Caki2 (cell line): ENCODE data around the gene CLEC20A. TPM values are rescaled to one million over a fixed set of nuclear protein-coding genes. Genes with fewer than 3 reads are reported as not detected.
A peak's percentile ranks its signal among the peaks of the same experiment; 100 is the strongest.
"Not testable (repeated sequence)": the region's sequence is repeated elsewhere in the genome, so short reads cannot be mapped to it uniquely, and the experiment has no call there.

Experiments
- DNase-seq: peaks from one replicate; pipeline ENCODE4 v3.0.0-alpha.2; 2015; ENCODE audit warnings: low read depth
- in situ Hi-C: cut with HindIII; loops from 2 replicates; pipeline ENCODE4 v1.10.0; 2016; ENCODE audit warnings: low sequenced_read_pairs, low pct_unique_long_range_greater_than_20kb, mixed read lengths
- total RNA-seq: library from RNA; depleted of rRNA; stranded (reverse); fragments of >200 nt; shearing (Covaris generic); gene quantifications from 2 replicates; pipeline ENCODE4 v1.2.3, GENCODE V29; 2014; ENCODE audit warnings: low replicate concordance

CLEC20A gene
- total RNA-seq, 1 experiment from 2014 or later = not detected

- no peak for DNase-seq
- in situ Hi-C loops = no loop called here
Observed at GRCh38 chr1:178504286-178504685, 7.5 kb upstream of the CLEC20A start.

- DNase-seq = no peak
- in situ Hi-C loops = no loop called here
Observed at GRCh38 chr1:178503849-178504248, 7.1 kb upstream of the CLEC20A start.

GRCh38 chr1:178503316-178503715 is 6.6 kb upstream of the CLEC20A start:
- in situ Hi-C loops, DNase-seq: not testable (repeated sequence)

- in situ Hi-C loops = no loop called here
- DNase-seq = no peak
Observed at GRCh38 chr1:178502856-178503255, 6.1 kb upstream of the CLEC20A start.

GRCh38 chr1:178502330-178502714 is 5.6 kb upstream of the CLEC20A start:
- DNase-seq = no peak
- in situ Hi-C loops = no loop called here

- in situ Hi-C loops = no loop called here
- peak; percentile 33 for DNase-seq
Observed at GRCh38 chr1:178501705-178502329, 5.1 kb upstream of the CLEC20A start.

GRCh38 chr1:178500936-178501554 is 4.3 kb upstream of the CLEC20A start:
- in situ Hi-C loops = no loop called here
- no peak for DNase-seq

GRCh38 chr1:178500091-178500770 is 3.5 kb upstream of the CLEC20A start:
- in situ Hi-C loops = no loop called here
- DNase-seq = no peak

- in situ Hi-C loops = no loop called here
Observed at GRCh38 chr1:178498896-178499675, 2.3 kb upstream of the CLEC20A start.

GRCh38 chr1:178497903-178498478 is 1.2 kb upstream of the CLEC20A start:
- no peak for DNase-seq
- in situ Hi-C loops = no loop called here

More at GRCh38 chr1:178498896-178499675, 2.3 kb upstream of the CLEC20A start:
- no peak for DNase-seq

GRCh38 chr1:178495741-178496409 is 889 bp downstream of the CLEC20A start:
- no peak for DNase-seq
- in situ Hi-C loops = no loop called here

- in situ Hi-C loops = no loop called here
- no peak for DNase-seq
Observed at GRCh38 chr1:178495158-178495557, 1.6 kb downstream of the CLEC20A start.

- DNase-seq = no peak
- in situ Hi-C loops = no loop called here
Observed at GRCh38 chr1:178494569-178494971, 2.2 kb downstream of the CLEC20A start.

GRCh38 chr1:178493301-178493741 is 3.4 kb downstream of the CLEC20A start:
- in situ Hi-C loops = no loop called here
- DNase-seq = no peak

GRCh38 chr1:178492341-178492740 is 4.4 kb downstream of the CLEC20A start:
- DNase-seq = no peak
- in situ Hi-C loops = no loop called here

- DNase-seq = no peak
- in situ Hi-C loops = no loop called here
Observed at GRCh38 chr1:178491721-178492120, 5.0 kb downstream of the CLEC20A start.

GRCh38 chr1:178490967-178491366 is 5.8 kb downstream of the CLEC20A start:
- in situ Hi-C loops = no loop called here
- no peak for DNase-seq

GRCh38 chr1:178490136-178490535 is 6.6 kb downstream of the CLEC20A start:
- in situ Hi-C loops = no loop called here
- DNase-seq = no peak
